Spinal cord (tissue), 10 donors: ENCODE data around the gene KIR2DL4. TPM values are rescaled to one million over a fixed set of nuclear protein-coding genes. Genes with fewer than 3 reads are reported as not detected.
"Not testable (repeated sequence)": the region's sequence is repeated elsewhere in the genome, so short reads cannot be mapped to it uniquely, and the experiment has no call there.

Source experiments
- DNase-seq, 6 donors: peaks; one replicate each; pipeline versions ENCODE4 v3.0.0 to v3.0.0-alpha.2; 2013 to 2015; ENCODE audit warnings: low spot score in 6 of 6, low read depth in 4 of 6
- H3K27ac ChIP-seq: one replicate; pipeline ENCODE4 v1.5.1; 2013; ENCODE audit warnings: low read depth, low read length, control low read depth
- H3K27me3 ChIP-seq: one replicate; pipeline ENCODE4 v1.6.1; 2013; ENCODE audit warnings: low read length; ENCODE audit not compliant: control insufficient read depth, insufficient read depth
- H3K36me3 ChIP-seq: one replicate; pipeline ENCODE4 v1.6.1; 2013; ENCODE audit warnings: low read length; ENCODE audit not compliant: control insufficient read depth, insufficient read depth
- H3K4me1 ChIP-seq: one replicate; pipeline ENCODE4 v1.6.1; 2013; ENCODE audit warnings: low read length; ENCODE audit not compliant: control insufficient read depth, insufficient read depth
- H3K4me3 ChIP-seq: one replicate; pipeline ENCODE4 v1.5.1; 2013; ENCODE audit warnings: low read depth, low read length, control low read depth
- H3K9me3 ChIP-seq: one replicate; pipeline ENCODE4 v1.6.1; 2013; ENCODE audit warnings: low read length; ENCODE audit not compliant: control insufficient read depth, insufficient read depth
- WGBS: methylation state at CpG from one replicate; pipeline ENCODE4 v1.1.5; 2013; ENCODE audit warnings: missing lambda C conversion rate; ENCODE audit not compliant: insufficient coverage; 5-methylcytosine and 5-hydroxymethylcytosine counted together
- polyA plus RNA-seq, 2 donors: library from polyadenylated mRNA; unstranded; fragments of 120-200 nt; gene quantifications; one replicate each; pipeline ENCODE4 v1.2.1, GENCODE V29; 2013; ENCODE audit not compliant: insufficient read length in 2 of 2
- total RNA-seq, 2 donors: library from RNA; depleted of rRNA in 1 of 2; stranded (reverse); fragments of 120-200 nt in 1 of 2; fragments of >200 nt in 1 of 2; gene quantifications; one replicate each; pipeline versions ENCODE4 v1.2.3 to v1.2.4, GENCODE V29; 2013 to 2014
- donor health status: healthy.

Gene KIR2DL4
- total and polyA plus RNA-seq, 4 donors = not detected

GRCh38 chr19:54825326-54825725, 21.9 kb downstream of the KIR2DL4 start:
- H3K9me3 ChIP-seq, H3K4me3 ChIP-seq, H3K27ac ChIP-seq, H3K27me3 ChIP-seq, H3K36me3 ChIP-seq, DNase-seq, H3K4me1 ChIP-seq: not testable (repeated sequence)
- 71% methylated on average over 4 of the region's 7 CpGs for WGBS

- not testable (repeated sequence) for H3K9me3 ChIP-seq, H3K27ac ChIP-seq, H3K4me1 ChIP-seq, DNase-seq, H3K4me3 ChIP-seq, H3K27me3 ChIP-seq, H3K36me3 ChIP-seq
- whole genome bisulfite sequencing = no CpG with 5 or more reads among the region's 8 CpGs
Measured at GRCh38 chr19:54828064-54828463, 24.7 kb downstream of the KIR2DL4 start.

GRCh38 chr19:54832496-54832895, 29.1 kb downstream of the KIR2DL4 start, which contains the start of gene KIR2DS4:
KIR2DS4 (plus strand) TSS chr19:54832676.
- not testable (repeated sequence) for DNase-seq, H3K27ac ChIP-seq, H3K4me1 ChIP-seq, H3K9me3 ChIP-seq, H3K4me3 ChIP-seq, H3K36me3 ChIP-seq, H3K27me3 ChIP-seq
- WGBS = 91% methylated on average over 9 of the region's 14 CpGs

GRCh38 chr19:54835126-54835525, 31.7 kb downstream of the KIR2DL4 start:
- not testable (repeated sequence) for H3K4me1 ChIP-seq, H3K36me3 ChIP-seq, H3K27me3 ChIP-seq, H3K27ac ChIP-seq, H3K4me3 ChIP-seq, DNase-seq, H3K9me3 ChIP-seq
- WGBS = 100% methylated on average over 1 of the region's 5 CpGs

GRCh38 chr19:54837522-54837921, 34.1 kb downstream of the KIR2DL4 start:
- not testable (repeated sequence) for H3K36me3 ChIP-seq, H3K4me1 ChIP-seq, H3K9me3 ChIP-seq, H3K27me3 ChIP-seq, DNase-seq, H3K4me3 ChIP-seq, H3K27ac ChIP-seq
- 33% methylated on average over 1 of the region's 2 CpGs for WGBS

GRCh38 chr19:54843171-54843570, 39.8 kb downstream of the KIR2DL4 start:
- not testable (repeated sequence) for H3K27ac ChIP-seq, H3K27me3 ChIP-seq, H3K4me1 ChIP-seq, DNase-seq, H3K9me3 ChIP-seq, H3K36me3 ChIP-seq, H3K4me3 ChIP-seq
- WGBS = no CpG with 5 or more reads among the region's 8 CpGs

- H3K27me3 ChIP-seq, H3K4me3 ChIP-seq, DNase-seq, H3K36me3 ChIP-seq, H3K27ac ChIP-seq, H3K4me1 ChIP-seq, H3K9me3 ChIP-seq: not testable (repeated sequence)
- WGBS = 79% methylated on average over 12 of the region's 16 CpGs
Measured at GRCh38 chr19:54850061-54850640, 46.7 kb downstream of the KIR2DL4 start, which contains the start of gene KIR3DL2. KIR3DL2 (plus strand) TSS chr19:54850443; CDS start chr19:54850476, 33 bp downstream.

- no peaks in the 10 kb centered on the region for H3K4me1 ChIP-seq
- H3K36me3 ChIP-seq = no peaks in the 10 kb centered on the region
- whole genome bisulfite sequencing = no CpG with 5 or more reads among the region's 2 CpGs
- H3K4me3 ChIP-seq = no peak overlapping the region
- H3K9me3 ChIP-seq = no peaks in the 10 kb centered on the region
- no peak overlapping the region for H3K27ac ChIP-seq
- no peaks in the 10 kb centered on the region for H3K27me3 ChIP-seq
- no peak for DNase-seq
Measured at GRCh38 chr19:54850930-54851329, 47.5 kb downstream of the KIR2DL4 start.

GRCh38 chr19:54851353-54851752, 47.9 kb downstream of the KIR2DL4 start:
- Histone ChIP-seq H3K36me3 (no peaks in the 10 kb centered on the region), H3K9me3 (no peaks in the 10 kb centered on the region), H3K4me3 (no peak overlapping the region), H3K27me3 (no peaks in the 10 kb centered on the region), H3K27ac (no peak overlapping the region), H3K4me1 (no peaks in the 10 kb centered on the region)
- WGBS = 87% methylated on average over 6 of the region's 7 CpGs
- DNase-seq = no peak

- H3K4me1 ChIP-seq, H3K27me3 ChIP-seq: not testable (repeated sequence)
Measured at GRCh38 chr19:54855241-54855640, 51.8 kb downstream of the KIR2DL4 start.

More at GRCh38 chr19:54855241-54855640, 51.8 kb downstream of the KIR2DL4 start:
- DNase-seq, H3K9me3 ChIP-seq, H3K27ac ChIP-seq, H3K4me3 ChIP-seq, H3K36me3 ChIP-seq: not testable (repeated sequence)
- WGBS = 13% methylated on average over 1 of the region's 1 CpG
